ENCODE measurements around the gene THEM4. TPM values are rescaled to one million over a fixed set of nuclear protein-coding genes. Genes with fewer than 3 reads are reported as not detected.

Gene THEM4
- total RNA-seq, 1 experiment from 2014 or later: 10.9 TPM

DNA sequence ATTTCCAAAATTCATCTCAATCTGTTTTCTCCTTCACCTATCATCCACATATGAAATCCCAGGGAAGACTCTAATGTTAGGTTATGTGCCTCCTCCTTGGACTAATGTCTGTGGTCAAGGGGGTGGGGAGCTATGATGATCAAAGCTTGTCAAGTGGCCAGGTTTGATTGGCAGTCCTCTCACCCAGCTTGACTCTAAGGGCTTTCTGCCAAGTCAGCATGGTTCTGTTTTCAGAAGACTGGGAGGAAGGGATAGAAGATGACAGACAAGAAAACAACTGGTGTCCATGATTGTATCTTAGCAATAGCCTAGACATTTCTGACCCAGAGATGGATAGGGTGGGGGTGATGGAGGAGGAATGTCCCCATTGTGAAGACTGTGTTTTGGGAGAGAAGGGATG lies 46.7 kb downstream of the THEM4 start:
- Mint-ChIP-seq H3K27me3 (ENCODE audit: low read depth) (peaks cover 92% of the 10 kb centered on the region), H3K27ac (no peak overlapping the region), H3K36me3 (no peaks in the 10 kb centered on the region), H3K9me3 (no peaks in the 10 kb centered on the region), H3K4me1 (peaks cover 21% of the 10 kb centered on the region), H3K4me3 (no peak overlapping the region)
- CTCF ChIA-PET: interaction anchor here (0.5 kb wide), 1 partner anchor 151 kb away, joined by 4 read pairs; no protein-coding TSS in a partner anchor
- no peak for TF ChIP-seq ZNF671 (CRISPR knock-in tag; IDR thresholded peaks at IDR 0.05)
- TF ChIP-seq TEAD4 (CRISPR knock-in tag; IDR thresholded peaks at IDR 0.05): no peak
- no peak for TF ChIP-seq SP1 (CRISPR knock-in tag; conservative IDR thresholded peaks at IDR 0.05)
- TF ChIP-seq ZNF281 (CRISPR knock-in tag; IDR thresholded peaks at IDR 0.05): no peak
- no peak for TF ChIP-seq GABPB1 (CRISPR knock-in tag; IDR thresholded peaks at IDR 0.05)
- no peak for TF ChIP-seq ZNF416 (CRISPR knock-in tag; IDR thresholded peaks at IDR 0.05)
- TF ChIP-seq, protein P1, sequence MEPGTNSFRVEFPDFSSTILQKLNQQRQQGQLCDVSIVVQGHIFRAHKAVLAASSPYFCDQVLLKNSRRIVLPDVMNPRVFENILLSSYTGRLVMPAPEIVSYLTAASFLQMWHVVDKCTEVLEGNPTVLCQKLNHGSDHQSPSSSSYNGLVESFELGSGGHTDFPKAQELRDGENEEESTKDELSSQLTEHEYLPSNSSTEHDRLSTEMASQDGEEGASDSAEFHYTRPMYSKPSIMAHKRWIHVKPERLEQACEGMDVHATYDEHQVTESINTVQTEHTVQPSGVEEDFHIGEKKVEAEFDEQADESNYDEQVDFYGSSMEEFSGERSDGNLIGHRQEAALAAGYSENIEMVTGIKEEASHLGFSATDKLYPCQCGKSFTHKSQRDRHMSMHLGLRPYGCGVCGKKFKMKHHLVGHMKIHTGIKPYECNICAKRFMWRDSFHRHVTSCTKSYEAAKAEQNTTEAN (CRISPR knock-in tag; IDR thresholded peaks at IDR 0.05): no peak
- no peak for TF ChIP-seq KAT7 (CRISPR knock-in tag; IDR thresholded peaks at IDR 0.05; ENCODE audit: borderline replicate concordance)
- no peak for TF ChIP-seq NFYB (CRISPR knock-in tag; conservative IDR thresholded peaks at IDR 0.05; ENCODE audit: low read depth)
- TF ChIP-seq PRDM15 (CRISPR knock-in tag; IDR thresholded peaks at IDR 0.05): no peak
- TF ChIP-seq MYBL2 (CRISPR knock-in tag; IDR thresholded peaks at IDR 0.05): no peak
- TF ChIP-seq ZNF396 (CRISPR knock-in tag; IDR thresholded peaks at IDR 0.05; ENCODE audit: borderline replicate concordance): no peak
- TF ChIP-seq RELA (CRISPR knock-in tag; IDR thresholded peaks at IDR 0.05; ENCODE audit: borderline replicate concordance): no peak
- TF ChIP-seq, protein P2, sequence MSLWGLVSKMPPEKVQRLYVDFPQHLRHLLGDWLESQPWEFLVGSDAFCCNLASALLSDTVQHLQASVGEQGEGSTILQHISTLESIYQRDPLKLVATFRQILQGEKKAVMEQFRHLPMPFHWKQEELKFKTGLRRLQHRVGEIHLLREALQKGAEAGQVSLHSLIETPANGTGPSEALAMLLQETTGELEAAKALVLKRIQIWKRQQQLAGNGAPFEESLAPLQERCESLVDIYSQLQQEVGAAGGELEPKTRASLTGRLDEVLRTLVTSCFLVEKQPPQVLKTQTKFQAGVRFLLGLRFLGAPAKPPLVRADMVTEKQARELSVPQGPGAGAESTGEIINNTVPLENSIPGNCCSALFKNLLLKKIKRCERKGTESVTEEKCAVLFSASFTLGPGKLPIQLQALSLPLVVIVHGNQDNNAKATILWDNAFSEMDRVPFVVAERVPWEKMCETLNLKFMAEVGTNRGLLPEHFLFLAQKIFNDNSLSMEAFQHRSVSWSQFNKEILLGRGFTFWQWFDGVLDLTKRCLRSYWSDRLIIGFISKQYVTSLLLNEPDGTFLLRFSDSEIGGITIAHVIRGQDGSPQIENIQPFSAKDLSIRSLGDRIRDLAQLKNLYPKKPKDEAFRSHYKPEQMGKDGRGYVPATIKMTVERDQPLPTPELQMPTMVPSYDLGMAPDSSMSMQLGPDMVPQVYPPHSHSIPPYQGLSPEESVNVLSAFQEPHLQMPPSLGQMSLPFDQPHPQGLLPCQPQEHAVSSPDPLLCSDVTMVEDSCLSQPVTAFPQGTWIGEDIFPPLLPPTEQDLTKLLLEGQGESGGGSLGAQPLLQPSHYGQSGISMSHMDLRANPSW (CRISPR knock-in tag; conservative IDR thresholded peaks at IDR 0.05; ENCODE audit: low read depth): no peak
- no peak for TF ChIP-seq NFATC4 (CRISPR knock-in tag; IDR thresholded peaks at IDR 0.05)
- TF ChIP-seq, protein P3, sequence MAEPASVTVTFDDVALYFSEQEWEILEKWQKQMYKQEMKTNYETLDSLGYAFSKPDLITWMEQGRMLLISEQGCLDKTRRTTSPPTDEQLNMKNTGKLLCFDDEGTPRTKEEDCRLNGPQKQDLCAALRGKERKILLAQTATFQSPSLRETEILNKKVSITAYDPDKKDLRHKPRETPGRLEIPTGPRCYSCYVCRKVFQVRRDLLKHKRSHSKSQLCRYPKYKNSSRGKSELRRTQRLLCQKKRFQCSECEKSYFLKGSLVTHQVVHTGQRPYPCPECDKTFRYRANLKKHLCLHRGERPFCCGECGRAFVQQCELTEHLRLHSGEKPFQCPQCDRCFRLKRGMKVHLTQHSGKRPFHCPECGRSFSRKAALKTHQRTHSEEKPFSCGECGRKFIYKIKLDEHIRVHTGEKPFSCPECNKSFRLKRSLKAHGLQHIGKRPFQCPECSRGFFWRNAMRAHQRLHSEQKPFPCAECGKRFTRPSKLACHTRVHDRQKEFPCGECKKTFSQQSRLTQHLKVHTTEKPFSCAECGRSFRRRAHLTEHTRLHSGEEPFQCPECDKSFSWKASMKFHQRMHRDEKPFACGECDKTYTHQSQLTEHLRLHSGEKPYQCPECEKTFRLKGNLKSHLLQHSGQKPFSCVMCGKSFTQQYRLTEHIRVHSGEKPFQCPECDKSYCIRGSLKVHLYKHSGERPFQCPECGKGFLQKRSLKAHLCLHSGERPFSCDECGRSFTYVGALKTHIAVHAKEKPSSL (CRISPR knock-in tag; conservative IDR thresholded peaks at IDR 0.05): no peak
- TF ChIP-seq, protein P4, sequence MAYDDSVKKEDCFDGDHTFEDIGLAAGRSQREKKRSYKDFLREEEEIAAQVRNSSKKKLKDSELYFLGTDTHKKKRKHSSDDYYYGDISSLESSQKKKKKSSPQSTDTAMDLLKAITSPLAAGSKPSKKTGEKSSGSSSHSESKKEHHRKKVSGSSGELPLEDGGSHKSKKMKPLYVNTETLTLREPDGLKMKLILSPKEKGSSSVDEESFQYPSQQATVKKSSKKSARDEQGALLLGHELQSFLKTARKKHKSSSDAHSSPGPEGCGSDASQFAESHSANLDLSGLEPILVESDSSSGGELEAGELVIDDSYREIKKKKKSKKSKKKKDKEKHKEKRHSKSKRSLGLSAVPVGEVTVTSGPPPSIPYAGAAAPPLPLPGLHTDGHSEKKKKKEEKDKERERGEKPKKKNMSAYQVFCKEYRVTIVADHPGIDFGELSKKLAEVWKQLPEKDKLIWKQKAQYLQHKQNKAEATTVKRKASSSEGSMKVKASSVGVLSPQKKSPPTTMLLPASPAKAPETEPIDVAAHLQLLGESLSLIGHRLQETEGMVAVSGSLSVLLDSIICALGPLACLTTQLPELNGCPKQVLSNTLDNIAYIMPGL (CRISPR knock-in tag; IDR thresholded peaks at IDR 0.05): no peak
- ATAC-seq: no peak
- POLR2A ChIA-PET: no interaction called here
- no peak for DNase-seq (ENCODE audit: low spot score)

Data from WTC11 (cell line).